Measurements from ENCODE around the gene CCL11.

The CCL11 gene

DNA sequence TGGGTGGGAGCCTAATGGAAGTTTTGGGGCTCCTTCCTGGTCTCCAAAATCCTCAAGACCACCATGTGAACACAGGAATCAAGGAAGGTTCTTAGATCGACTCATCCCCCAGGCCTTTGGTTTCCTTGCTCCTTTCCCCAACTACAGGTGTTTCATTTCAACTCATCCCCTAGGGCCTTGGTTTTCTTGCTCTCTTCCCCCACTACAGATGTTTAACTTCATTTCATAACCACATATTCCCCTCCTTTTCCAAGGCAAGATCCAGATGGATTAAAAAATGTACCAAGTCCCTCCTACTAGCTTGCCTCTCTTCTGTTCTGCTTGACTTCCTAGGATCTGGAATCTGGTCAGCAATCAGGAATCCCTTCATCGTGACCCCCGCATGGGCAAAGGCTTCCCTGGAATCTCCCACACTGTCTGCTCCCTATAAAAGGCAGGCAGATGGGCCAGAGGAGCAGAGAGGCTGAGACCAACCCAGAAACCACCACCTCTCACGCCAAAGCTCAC lies at the start of gene CCL11:
Gene CCL11, plus strand, starts transcription at position 457 of the 507 bp plus-strand sequence. CDS start 67 bp downstream, outside the sequence.
- Mint-ChIP-seq H3K27me3 (peaks cover 29% of the 10 kb centered on the region), H3K9me3 (no peaks in the 10 kb centered on the region), H3K36me3 (ENCODE audit: low read depth) (no peaks in the 10 kb centered on the region), H3K4me3 (no peak within 1 kb of the TSS), H3K27ac (no peak within 1 kb of the TSS), H3K4me1 (ENCODE audit: low read depth) (no peaks in the 10 kb centered on the region)

GRCh38 chr17:34236281-34236892 lies 49.2 kb upstream of the CCL11 start:
- peaks cover 6% of the 10 kb centered on the region for H3K4me1 Mint-ChIP-seq (ENCODE audit: low read depth)
- no peaks in the 10 kb centered on the region for H3K36me3 Mint-ChIP-seq (ENCODE audit: low read depth)
- H3K27ac Mint-ChIP-seq, result no peak overlapping the region
- H3K27me3 Mint-ChIP-seq, result peaks cover 9% of the 10 kb centered on the region
- H3K4me3 Mint-ChIP-seq, result no peak overlapping the region
- H3K9me3 Mint-ChIP-seq, result no peaks in the 10 kb centered on the region

GRCh38 chr17:34237458-34237857 lies 48.1 kb upstream of the CCL11 start:
- H3K27me3 Mint-ChIP-seq, result peaks cover 9% of the 10 kb centered on the region
- peaks cover 8% of the 10 kb centered on the region for H3K4me1 Mint-ChIP-seq (ENCODE audit: low read depth)
- no peak overlapping the region for H3K27ac Mint-ChIP-seq
- no peaks in the 10 kb centered on the region for H3K9me3 Mint-ChIP-seq
- no peaks in the 10 kb centered on the region for H3K36me3 Mint-ChIP-seq (ENCODE audit: low read depth)
- no peak overlapping the region for H3K4me3 Mint-ChIP-seq

GRCh38 chr17:34241062-34241461 lies 44.5 kb upstream of the CCL11 start:
- Mint-ChIP-seq H3K36me3 (ENCODE audit: low read depth) (no peaks in the 10 kb centered on the region), H3K27ac (no peak overlapping the region), H3K4me1 (ENCODE audit: low read depth) (peaks cover 4% of the 10 kb centered on the region), H3K4me3 (no peak overlapping the region), H3K9me3 (no peaks in the 10 kb centered on the region), H3K27me3 (peaks cover 3% of the 10 kb centered on the region)

DNA sequence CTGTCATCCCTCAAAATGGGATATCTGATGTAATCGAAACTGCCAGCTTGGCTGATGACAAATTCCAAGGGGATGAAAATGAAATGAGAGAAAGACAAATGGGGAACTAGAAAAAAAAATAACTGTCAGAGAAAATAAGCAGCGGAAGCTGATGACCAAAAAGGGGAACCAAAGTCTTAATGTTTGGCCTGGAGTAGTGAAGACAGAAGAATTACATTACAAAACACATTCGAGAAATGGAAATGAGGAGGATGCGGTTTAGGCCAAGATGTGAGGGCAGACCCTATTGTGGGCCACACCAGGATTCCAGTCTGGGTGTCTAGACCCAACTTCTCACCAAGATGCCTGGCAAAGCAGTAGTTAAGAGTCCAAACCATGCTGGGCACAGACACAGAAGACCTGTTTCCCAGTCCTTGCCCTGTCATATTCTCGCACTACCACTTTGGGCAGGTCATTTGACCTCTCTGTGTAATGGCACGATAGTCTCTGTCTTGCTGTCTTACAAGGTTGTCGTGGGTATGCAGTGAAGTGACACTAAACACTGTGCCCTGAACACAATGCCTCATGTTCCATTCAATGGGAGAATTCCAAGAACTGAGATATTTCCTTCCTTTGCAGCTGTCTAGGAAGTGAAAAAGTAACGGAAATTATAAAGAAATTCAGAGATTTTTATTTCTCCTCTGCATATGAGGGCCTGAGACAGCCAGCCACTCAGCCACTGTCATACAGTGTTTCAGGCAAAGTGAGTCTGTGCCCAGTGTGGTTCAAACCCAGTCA lies 42.8 kb upstream of the CCL11 start:
- peaks cover 3% of the 10 kb centered on the region for H3K27me3 Mint-ChIP-seq
- peaks cover 4% of the 10 kb centered on the region for H3K4me1 Mint-ChIP-seq (ENCODE audit: low read depth)
- no peaks in the 10 kb centered on the region for H3K9me3 Mint-ChIP-seq
- no peaks in the 10 kb centered on the region for H3K36me3 Mint-ChIP-seq (ENCODE audit: low read depth)
- no peak overlapping the region for H3K4me3 Mint-ChIP-seq
- H3K27ac Mint-ChIP-seq, result peak overlapping the region; percentile 37

DNA sequence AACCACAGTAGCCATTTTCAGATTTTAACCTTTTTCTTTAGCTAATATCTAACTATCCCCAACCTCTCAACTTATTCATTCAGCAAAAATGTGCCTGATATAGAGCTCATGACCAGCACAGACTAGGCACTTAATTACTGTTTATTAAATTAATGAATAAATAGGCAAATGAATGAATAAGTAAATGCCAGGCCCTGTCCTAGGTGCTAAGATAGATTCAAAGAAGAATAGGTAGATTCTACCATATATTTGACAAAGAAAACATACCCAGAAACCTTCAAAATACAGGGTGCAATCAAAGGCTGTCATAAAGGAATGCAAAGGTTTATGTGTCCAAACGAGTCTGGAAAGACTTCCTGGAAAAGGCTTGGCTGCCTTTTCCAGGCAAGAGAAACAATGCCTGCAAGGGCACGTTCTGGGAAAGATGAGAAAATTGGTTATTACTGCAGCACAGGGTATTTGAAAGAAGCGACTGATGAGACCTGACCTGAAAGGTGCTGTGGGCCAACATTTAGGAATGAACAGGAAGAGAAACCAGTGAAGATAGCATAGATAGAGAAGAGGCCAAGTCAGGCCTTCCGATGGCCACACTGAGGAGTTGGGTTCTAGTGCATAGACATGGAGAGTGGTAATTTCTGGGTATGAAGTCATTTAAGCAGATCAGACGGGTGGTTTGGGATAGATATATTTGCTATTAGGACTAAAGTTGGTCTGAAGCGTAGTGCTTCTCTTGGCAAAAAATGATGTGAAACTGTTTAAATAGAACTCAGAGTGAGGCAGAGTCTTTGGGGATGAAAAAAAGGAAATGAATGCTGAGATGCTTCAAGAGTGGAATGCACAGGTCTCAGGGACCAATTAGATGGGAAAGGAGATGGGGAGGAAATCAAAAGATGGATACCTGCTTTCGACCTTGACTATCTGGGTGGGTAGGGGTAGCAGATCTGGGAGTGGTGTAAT lies 41.9 kb upstream of the CCL11 start:
- Mint-ChIP-seq H3K36me3 (ENCODE audit: low read depth) (no peaks in the 10 kb centered on the region), H3K27me3 (peaks cover 3% of the 10 kb centered on the region), H3K27ac (no peak overlapping the region), H3K4me1 (ENCODE audit: low read depth) (peaks cover 4% of the 10 kb centered on the region), H3K9me3 (no peaks in the 10 kb centered on the region), H3K4me3 (no peak overlapping the region)

DNA sequence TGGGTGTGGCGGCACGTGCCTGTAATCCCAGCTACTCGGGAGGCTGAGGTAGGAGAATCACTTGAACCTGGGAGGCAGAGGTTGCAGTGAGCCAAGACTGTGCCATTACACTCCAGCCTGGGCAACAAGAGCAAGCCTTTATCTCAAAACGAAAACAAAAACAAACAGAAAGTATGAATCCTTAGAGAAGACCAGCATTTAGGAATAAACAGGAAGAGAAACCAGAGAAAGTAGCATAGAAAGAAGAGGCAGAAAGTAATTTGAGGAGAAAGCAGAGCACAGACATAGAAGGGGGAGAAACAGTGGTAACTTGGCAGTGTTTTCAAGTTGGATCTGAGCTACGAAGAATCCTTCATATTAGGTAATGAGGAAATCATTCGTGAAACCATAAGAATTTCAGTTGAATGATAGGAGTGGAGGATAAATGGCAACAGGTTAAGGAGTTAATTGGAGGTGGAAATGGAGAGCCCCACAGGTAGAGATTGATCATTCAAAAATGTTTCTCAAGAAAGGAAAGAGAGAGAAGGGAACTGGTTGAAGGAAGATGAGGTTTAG lies 40.1 kb upstream of the CCL11 start:
- peaks cover 3% of the 10 kb centered on the region for H3K27me3 Mint-ChIP-seq

DNA sequence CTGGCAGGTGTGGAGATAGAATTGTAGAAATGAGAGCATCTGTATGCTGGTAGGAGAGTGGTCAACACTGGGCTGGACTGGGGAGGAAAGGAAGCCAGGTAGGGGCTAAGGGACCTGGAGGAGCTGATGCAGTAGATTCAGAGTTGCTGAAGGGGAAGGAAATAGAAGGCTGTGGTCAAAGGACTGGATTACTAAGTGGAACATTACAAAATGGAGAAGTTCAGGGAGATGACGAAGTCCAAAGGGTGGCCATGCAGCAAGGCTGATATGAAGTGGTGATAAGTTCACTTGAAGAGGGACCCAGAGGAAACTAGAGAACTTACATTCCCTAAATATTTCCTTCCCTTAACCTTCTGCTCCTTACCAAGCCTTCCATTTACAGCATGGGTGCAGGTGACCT lies 39.1 kb upstream of the CCL11 start:
- H3K36me3 Mint-ChIP-seq (ENCODE audit: low read depth), result no peaks in the 10 kb centered on the region
- H3K4me3 Mint-ChIP-seq, result no peak overlapping the region
- peaks cover 4% of the 10 kb centered on the region for H3K4me1 Mint-ChIP-seq (ENCODE audit: low read depth)
- no peaks in the 10 kb centered on the region for H3K9me3 Mint-ChIP-seq
- peaks cover 3% of the 10 kb centered on the region for H3K27me3 Mint-ChIP-seq
- no peak overlapping the region for H3K27ac Mint-ChIP-seq

More for the DNA sequence above, 40.1 kb upstream of the CCL11 start:
- H3K27ac Mint-ChIP-seq, result no peak overlapping the region
- no peak overlapping the region for H3K4me3 Mint-ChIP-seq
- H3K36me3 Mint-ChIP-seq (ENCODE audit: low read depth), result no peaks in the 10 kb centered on the region
- no peaks in the 10 kb centered on the region for H3K9me3 Mint-ChIP-seq
- H3K4me1 Mint-ChIP-seq (ENCODE audit: low read depth), result peaks cover 4% of the 10 kb centered on the region

- Mint-ChIP-seq H3K27me3 (peaks cover 3% of the 10 kb centered on the region), H3K36me3 (ENCODE audit: low read depth) (no peaks in the 10 kb centered on the region), H3K9me3 (no peaks in the 10 kb centered on the region), H3K27ac (no peak overlapping the region), H3K4me3 (no peak overlapping the region), H3K4me1 (ENCODE audit: low read depth) (peaks cover 4% of the 10 kb centered on the region)
Observed at GRCh38 chr17:34246881-34247280, 38.7 kb upstream of the CCL11 start.

DNA sequence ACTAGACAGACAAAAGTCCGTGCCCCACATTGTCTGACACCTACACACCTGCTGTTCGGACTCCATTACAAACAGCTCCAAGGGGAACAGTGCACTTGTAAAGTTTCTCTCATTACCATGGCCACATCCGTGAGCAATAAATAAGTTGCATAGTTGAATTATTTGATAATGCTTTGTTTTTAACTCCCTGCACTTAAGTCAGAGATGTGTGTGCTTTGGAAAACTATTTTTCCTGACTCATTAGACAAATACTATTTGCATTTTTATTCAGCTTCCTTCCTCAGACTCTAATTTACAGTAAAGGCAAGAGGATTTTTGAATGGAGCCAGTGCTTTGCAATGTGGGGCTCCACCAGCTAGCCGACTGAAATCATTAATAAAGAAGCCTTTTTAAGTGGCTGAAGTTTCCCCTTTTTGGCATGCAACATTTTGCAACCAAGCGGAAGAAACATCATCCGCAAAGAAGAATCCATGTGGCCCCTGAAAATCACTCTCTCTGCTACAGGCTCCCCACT lies 37.0 kb upstream of the CCL11 start:
- no peaks in the 10 kb centered on the region for H3K4me1 Mint-ChIP-seq (ENCODE audit: low read depth)

DNA sequence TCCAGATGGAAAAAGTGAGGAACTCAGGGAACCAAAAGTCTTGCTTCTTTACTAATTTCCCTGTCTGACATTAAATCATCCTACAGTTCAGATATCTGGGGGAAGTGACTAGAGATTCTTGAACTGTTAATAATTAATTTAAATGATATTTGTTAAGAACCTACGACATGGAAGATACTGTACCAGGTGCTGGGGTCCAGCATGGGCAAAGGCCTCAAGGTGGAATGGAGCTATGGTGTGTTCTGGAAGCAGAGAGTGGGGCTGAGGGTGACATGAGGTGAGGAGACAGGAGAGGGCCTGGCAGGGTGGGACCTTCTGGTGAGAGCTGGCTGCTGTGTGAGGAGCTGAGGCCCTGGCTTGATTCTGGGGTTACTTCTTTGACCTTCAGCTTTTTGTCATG lies 36.5 kb upstream of the CCL11 start:
- Mint-ChIP-seq H3K9me3 (no peaks in the 10 kb centered on the region), H3K27ac (no peak overlapping the region), H3K27me3 (peaks cover 12% of the 10 kb centered on the region), H3K36me3 (ENCODE audit: low read depth) (no peaks in the 10 kb centered on the region), H3K4me1 (ENCODE audit: low read depth) (no peaks in the 10 kb centered on the region), H3K4me3 (no peak overlapping the region)

More for the DNA sequence above, 37.0 kb upstream of the CCL11 start:
- Mint-ChIP-seq H3K27me3 (peaks cover 7% of the 10 kb centered on the region), H3K36me3 (ENCODE audit: low read depth) (no peaks in the 10 kb centered on the region), H3K4me3 (no peak overlapping the region), H3K9me3 (no peaks in the 10 kb centered on the region), H3K27ac (no peak overlapping the region)

GRCh38 chr17:34249478-34249877 lies 36.1 kb upstream of the CCL11 start:
- H3K9me3 Mint-ChIP-seq, result no peaks in the 10 kb centered on the region
- no peaks in the 10 kb centered on the region for H3K4me1 Mint-ChIP-seq (ENCODE audit: low read depth)
- peaks cover 16% of the 10 kb centered on the region for H3K27me3 Mint-ChIP-seq
- H3K36me3 Mint-ChIP-seq (ENCODE audit: low read depth), result no peaks in the 10 kb centered on the region
- no peak overlapping the region for H3K4me3 Mint-ChIP-seq
- no peak overlapping the region for H3K27ac Mint-ChIP-seq

DNA sequence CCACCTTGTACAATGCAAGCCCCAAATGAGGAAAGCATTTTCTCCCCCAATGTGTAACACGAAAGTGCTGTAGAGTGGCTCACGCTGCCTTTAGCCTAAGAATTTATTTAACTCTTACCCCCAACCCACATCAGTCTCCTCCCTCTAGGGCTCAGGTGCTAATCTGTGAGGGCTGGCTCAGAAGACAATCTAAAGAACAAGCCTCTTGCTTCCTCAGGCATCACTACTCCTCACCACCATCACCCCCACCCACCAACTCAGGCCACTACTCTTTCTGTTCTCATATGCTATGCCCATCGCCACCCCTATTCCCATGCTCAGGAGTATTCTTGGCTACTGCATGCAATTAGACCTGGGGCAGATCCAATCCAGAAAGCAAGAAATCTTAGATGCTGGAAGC lies 34.4 kb upstream of the CCL11 start:
- peaks cover 28% of the 10 kb centered on the region for H3K27me3 Mint-ChIP-seq
- H3K4me3 Mint-ChIP-seq, result no peak overlapping the region
- H3K27ac Mint-ChIP-seq, result no peak overlapping the region
- H3K36me3 Mint-ChIP-seq (ENCODE audit: low read depth), result no peaks in the 10 kb centered on the region
- H3K4me1 Mint-ChIP-seq (ENCODE audit: low read depth), result peaks cover 5% of the 10 kb centered on the region
- H3K9me3 Mint-ChIP-seq, result no peaks in the 10 kb centered on the region

- no peak overlapping the region for H3K27ac Mint-ChIP-seq
- H3K36me3 Mint-ChIP-seq (ENCODE audit: low read depth), result no peaks in the 10 kb centered on the region
Observed at GRCh38 chr17:34252095-34252443, 33.5 kb upstream of the CCL11 start.

More at GRCh38 chr17:34252095-34252443, 33.5 kb upstream of the CCL11 start:
- Mint-ChIP-seq H3K9me3 (no peaks in the 10 kb centered on the region), H3K4me3 (no peak overlapping the region), H3K4me1 (ENCODE audit: low read depth) (peaks cover 5% of the 10 kb centered on the region), H3K27me3 (peaks cover 32% of the 10 kb centered on the region)
